Stimulated activated CD4-positive, alpha-beta T cell treated with anti-CD3 and anti-CD28 coated beads, Interleukin-1b, Interleukin-23, amount 100 ng/mL, for 48 hours (primary cell): ENCODE results near the gene FN1.

Experiments used
- DNase-seq: peaks from one replicate; pipeline ENCODE4 v3.0.0-alpha.2; 2020

Gene FN1

GRCh38 chr2:215441560-215442400 is 5.9 kb upstream of the FN1 start:
- no peak for DNase-seq

DNA sequence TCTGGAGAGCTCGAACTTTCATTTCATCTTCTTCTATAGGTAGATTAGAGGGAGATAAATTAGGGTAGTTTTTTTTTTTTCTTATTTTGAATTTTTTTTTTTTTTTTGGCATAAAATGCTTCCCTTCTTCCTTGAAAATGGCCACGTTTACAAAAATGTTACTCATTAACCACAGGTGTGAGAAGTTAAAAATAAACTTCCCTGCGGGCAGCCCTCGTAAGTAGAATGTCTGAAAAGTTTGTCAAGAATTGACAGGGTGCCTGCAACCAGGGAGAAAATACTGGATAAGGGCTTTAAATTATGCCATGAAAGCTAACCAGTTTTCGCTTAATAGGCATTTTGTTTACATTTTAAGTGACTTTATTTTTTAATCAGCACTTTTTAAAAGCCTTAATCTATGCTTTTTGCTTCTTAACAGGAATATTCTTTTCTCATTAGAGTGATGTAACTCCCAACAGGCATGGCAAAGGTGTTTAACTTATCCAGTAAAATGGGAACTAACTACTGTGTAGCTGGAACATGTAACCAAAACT is 4.2 kb upstream of the FN1 start:
- DNase-seq: no peak

- DNase-seq: no peak
Observed at GRCh38 chr2:215439404-215439803, 3.5 kb upstream of the FN1 start.

GRCh38 chr2:215437614-215438013 is 1.7 kb upstream of the FN1 start:
- no peak for DNase-seq

GRCh38 chr2:215436705-215437565 is 1.1 kb upstream of the FN1 start:
- DNase-seq: no peak

- DNase-seq: no peak
Observed at GRCh38 chr2:215435280-215435869, 493 bp downstream of the FN1 start.

DNA sequence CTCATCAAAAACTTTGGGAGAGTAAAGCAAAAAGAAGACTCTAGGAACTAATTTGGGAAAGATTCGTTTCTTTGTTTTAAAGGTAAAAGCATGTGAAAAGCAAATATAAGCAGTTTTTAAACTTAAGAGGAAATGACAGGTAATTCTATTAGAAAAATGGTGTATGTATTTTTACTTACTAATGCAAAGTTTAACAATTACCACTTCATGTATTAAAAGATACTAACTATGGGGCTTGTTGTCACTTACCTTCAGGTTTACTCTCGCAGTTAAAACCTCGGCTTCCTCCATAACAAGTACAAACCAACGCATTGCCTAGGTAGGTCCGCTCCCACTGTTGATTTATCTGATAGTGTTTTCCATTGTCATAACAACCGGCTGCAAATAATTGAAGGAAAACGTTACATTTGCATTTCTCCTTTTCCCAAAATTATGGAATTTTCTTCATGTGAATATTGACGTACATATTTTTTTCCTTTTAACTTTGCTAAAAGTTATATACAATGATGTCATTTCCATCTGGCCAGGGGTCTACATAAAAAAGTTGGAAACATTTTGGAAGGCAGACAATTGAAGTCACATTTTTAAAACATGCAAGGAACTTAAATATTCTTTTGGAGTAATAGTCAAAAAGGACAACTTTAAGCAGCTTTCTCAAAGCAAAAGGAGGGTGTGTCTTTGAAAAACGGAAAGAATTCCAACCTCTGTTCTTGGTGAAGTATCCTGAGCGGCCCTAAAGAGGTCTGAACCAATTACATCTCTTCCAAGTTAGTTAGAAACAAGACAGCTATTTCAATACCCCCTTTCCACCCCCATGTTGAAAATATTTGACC is 1.2 kb downstream of the FN1 start:
- DNase-seq: no peak

DNA sequence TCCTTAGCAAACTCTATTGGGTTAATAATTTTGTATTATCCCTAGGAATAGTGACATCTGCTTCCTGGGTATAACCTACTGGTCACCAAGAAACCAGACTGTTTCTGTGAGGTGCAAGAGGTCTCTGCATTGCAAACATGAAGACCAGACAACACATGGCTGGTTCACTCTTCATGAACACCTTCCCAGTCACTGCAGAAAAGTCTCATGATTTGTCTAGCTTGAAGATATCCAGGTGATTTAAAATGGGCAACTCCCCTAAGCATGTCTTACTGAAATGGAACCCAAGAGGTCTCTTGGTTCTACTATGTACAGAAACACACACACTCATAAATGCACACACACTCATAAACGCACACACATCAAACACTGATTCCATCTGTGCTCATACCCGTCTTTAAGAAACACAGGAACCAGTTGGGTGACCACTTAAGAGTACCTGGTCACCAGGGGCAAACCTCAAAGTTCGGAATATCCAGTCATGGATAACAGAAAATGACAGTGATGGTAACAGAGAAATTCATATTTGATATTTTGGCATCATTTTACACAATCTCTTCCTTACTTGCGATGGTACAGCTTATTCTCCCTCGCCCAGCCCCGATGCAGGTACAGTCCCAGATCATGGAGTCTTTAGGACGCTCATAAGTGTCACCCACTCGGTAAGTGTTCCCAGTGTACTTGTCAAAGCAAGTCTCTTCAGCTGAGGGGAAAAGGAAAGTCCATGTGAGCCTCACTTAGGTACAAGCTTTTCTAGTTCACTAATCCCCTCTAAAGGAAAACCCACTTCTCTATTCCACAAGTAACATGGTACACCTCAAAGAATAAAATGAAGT is 2.9 kb downstream of the FN1 start:
- DNase-seq: no peak

DNA sequence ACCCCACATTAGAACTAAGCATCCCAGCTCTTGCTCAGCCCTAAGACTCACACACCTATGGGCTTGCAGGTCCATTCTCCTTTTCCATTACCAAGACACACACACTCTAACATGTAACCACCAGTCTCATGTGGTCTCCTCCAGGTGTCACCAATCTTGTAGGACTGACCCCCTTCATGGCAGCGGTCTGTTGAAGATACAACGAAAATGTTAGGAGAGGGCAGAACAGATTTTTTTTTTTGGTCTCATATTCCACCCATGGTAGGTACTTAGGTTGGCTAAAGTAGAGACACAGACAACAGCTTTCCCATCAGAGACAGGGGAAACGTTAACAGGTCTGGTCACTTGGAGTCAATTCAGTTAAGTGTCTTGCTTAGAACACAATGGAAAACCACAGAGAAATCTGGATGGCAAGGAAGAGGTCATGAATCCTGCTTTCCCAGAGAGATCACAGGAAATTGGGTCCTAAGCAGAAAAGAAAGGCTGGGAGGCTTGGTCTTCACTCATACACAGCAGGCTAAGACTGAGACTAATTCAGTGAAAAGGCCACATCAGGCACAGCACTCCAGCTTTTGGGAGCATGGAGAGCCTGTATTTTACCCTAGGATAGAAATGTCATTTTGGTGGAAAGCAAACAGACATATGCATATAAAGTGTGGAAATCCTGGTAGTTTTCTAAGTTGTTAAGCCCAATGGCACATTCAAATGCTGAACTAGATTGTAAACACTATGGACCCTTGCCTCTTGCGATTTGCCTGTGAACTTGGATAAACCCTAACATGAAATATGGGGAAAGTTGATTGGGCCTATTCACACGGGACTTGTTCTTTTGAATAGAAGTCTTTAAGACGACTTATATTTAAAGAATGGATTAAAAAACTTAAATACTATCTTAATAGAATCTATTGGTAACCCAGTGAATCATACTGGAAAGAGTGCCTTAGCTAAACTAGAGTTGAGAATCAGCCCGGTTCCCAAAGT is 3.8 kb downstream of the FN1 start:
- DNase-seq: no peak

DNA sequence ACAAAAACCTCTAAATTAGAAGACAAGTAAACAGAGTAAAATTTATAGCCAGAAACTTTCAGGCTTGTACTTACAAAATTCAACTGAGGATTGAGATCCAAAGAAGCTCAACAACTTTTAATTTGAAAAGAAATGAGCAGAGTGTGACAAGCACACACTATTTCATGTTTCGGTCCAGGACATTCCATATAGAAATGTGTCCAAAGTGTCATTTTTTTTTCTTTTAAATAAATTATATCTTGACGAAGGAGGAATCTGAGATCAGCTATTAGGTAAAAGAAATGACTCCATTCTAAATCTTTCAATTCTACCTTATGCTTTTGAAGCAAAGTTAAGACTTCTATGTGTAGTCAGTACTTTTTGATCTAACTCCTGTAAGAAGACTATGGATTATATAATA is 4.6 kb downstream of the FN1 start:
- DNase-seq: no peak

- DNase-seq: no peak
Observed at GRCh38 chr2:215430528-215431187, 5.2 kb downstream of the FN1 start.

GRCh38 chr2:215429424-215429823 is 6.4 kb downstream of the FN1 start:
- no peak for DNase-seq

DNA sequence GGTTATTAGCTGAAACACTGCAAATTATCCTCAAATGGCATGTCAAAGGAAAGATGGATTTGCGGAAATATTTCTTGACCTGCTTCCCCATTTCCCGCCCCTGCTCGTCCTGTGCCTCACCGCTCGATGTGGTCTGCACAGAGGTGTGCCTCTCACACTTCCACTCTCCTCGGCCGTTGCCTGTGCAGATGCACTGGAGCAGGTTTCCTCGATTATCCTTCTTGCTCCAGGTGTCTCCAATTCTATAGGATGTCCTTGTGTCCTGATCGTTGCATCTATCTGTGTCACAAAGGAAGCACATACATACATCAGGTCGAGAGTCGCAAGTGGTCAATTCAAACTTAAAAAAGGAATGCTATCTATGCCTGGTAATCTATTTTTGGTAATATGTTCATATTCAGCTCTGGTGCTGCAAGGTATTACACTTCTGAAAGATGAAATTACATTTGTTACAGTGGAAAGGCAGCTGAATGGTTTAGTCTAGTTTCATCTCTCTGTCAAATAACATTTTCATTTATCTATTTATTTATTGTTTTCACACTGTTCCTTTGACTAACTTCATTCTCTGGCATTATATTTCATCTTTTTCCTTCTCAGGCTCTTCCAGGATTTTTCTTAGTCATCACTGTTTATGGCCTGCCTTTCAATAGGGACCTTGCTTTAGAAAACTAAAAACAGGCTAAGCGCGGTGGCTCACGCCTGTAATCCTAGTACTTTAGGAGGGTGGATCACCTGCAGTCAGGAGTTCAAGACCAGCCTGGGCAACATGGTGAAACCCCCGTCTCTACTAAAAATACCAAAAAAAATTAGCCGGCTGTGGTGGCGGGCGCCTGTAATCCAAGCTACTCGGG is 7.6 kb downstream of the FN1 start:
- DNase-seq: no peak

GRCh38 chr2:215427585-215427984 is 8.3 kb downstream of the FN1 start:
- DNase-seq: no peak

DNA sequence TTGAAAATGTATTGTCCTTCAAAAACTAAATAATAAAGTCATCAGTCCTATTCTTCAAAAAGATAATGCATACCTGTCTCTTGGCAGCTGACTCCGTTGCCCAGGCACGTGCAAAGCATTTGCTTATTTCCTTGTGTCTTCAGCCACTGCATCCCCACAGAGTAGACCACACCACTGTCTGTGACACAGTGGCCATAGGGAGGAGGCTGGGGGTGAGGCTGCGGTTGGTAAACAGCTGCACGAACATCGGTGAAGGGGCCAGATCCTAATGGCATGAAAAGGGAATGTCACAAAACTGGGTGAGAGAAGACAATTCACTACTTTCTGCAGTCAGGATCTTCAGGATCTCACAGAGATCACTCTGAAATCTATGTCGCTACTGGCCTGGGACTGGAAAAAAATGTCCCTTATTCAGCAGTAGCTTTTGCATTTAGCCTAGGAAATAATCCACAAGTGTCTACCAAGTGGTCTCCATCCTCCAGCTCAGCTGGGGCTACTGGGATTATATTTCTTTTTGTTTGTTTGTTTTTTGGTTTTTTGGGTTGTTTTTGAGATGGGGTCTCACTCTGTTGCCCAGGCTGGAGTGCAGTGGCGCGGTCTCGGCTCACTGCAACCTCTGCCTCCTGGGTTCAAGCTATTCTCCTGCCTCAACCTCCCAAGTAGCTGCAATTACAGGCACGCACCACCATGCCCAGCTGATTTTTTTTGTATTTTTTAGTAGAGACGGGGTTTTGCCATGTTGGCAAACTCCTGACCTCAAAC is 10.7 kb downstream of the FN1 start:
- no peak for DNase-seq

DNA sequence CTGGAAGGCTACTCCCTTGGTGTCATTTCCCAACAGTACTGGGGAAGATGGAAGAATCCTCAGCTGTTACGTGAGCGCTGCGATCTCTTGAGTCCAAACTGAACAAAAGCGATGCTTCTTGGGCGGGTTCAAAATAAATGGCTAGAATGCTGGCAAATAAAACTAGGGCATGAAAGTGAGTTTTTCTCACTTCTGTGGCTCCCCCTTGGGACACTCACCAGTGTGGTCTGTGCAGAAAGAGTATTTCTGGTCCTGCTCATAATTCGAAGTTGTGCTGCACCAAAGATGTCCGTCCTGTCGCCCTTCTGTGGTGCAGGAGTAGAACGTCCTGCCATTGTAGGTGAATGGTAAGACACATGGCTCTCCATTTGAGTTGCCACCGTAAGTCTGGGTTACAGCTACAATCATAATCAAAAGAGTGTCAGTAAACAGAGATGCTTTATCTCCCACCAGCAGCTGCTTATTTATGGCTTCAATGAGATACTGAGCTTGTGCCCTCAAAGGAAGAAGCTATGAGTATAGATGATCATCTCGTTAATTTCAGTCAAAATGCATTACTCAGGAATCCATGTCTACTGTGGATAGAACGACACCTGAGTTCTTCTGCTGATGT is 11.8 kb downstream of the FN1 start:
- no peak for DNase-seq

GRCh38 chr2:215423234-215423633 is 12.6 kb downstream of the FN1 start:
- DNase-seq: no peak

GRCh38 chr2:215422676-215423075 is 13.2 kb downstream of the FN1 start:
- no peak for DNase-seq
